Measurements from ENCODE around the gene COX10. TPM values are rescaled to one million over a fixed set of nuclear protein-coding genes. Genes with fewer than 3 reads are reported as not detected.

COX10 gene
- total RNA-seq, 1 donor from 2014 or later = 13.8 TPM

GRCh38 chr17:14245002-14245401 is 175.7 kb downstream of the COX10 start:
- DNase-seq (no peak), ATAC-seq (no peak)
- no peak overlapping the region for H3K4me3 ChIP-seq
- intact Hi-C loops (cut with DNase I) = no loop called here
- TF ChIP-seq, protein P1, sequence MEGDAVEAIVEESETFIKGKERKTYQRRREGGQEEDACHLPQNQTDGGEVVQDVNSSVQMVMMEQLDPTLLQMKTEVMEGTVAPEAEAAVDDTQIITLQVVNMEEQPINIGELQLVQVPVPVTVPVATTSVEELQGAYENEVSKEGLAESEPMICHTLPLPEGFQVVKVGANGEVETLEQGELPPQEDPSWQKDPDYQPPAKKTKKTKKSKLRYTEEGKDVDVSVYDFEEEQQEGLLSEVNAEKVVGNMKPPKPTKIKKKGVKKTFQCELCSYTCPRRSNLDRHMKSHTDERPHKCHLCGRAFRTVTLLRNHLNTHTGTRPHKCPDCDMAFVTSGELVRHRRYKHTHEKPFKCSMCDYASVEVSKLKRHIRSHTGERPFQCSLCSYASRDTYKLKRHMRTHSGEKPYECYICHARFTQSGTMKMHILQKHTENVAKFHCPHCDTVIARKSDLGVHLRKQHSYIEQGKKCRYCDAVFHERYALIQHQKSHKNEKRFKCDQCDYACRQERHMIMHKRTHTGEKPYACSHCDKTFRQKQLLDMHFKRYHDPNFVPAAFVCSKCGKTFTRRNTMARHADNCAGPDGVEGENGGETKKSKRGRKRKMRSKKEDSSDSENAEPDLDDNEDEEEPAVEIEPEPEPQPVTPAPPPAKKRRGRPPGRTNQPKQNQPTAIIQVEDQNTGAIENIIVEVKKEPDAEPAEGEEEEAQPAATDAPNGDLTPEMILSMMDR (IDR thresholded peaks at IDR 0.05) = no peak
- H3K9me3 ChIP-seq = no peaks in the 10 kb centered on the region
- H3K36me3 ChIP-seq = no peaks in the 10 kb centered on the region
- no peaks in the 10 kb centered on the region for H3K4me1 ChIP-seq
- no peaks in the 10 kb centered on the region for H3K27me3 ChIP-seq (ENCODE audit: low read depth)
- H3K27ac ChIP-seq = no peak overlapping the region

DNA sequence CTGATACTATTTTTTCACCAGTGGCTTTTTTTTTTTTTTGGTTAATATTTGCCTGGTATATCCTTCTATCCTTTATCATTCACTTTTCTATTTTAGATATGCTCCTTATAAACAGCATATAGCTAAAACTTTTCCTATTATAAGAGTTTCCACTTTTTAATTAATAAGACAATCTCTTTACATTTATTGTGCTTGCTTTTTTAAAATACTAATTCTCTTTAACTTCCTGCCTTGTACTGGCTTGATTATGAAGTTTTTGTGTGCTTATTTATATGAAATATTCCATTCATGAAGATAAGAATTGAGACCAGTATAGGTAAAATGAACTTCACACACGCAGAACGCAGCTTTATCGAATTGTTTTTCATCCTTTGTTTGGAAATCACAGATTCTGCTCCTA is 176.3 kb downstream of the COX10 start:
- Histone ChIP-seq H3K27me3 (ENCODE audit: low read depth) (no peaks in the 10 kb centered on the region), H3K27ac (no peak overlapping the region), H3K9me3 (no peaks in the 10 kb centered on the region), H3K4me3 (no peak overlapping the region), H3K36me3 (no peaks in the 10 kb centered on the region), H3K4me1 (no peaks in the 10 kb centered on the region)
- ATAC-seq (no peak), DNase-seq (no peak)
- intact Hi-C loops (cut with DNase I) = no loop called here
- TF ChIP-seq, protein P1 (IDR thresholded peaks at IDR 0.05) = no peak

Other genes starting within 250 kb of the COX10 start
- not detected for gene CDRT15, start 167.4 kb downstream of the COX10 start, total RNA-seq
- gene HS3ST3B1, start 231.6 kb downstream of the COX10 start, total RNA-seq = 3.4 TPM